ENCODE data around the gene KIF2C.

GRCh38 chr1:44812822-44813543 is 73.3 kb downstream of the KIF2C start:
- TF ChIP-seq CREB1 (IDR thresholded peaks at IDR 0.05; ENCODE audit: low read depth) = no peak
- TF ChIP-seq TAF1 (IDR thresholded peaks at IDR 0.05; ENCODE audit: low read depth) = no peak
- no peak for TF ChIP-seq EP300 (IDR thresholded peaks at IDR 0.05; ENCODE audit: borderline replicate concordance)
- no peak for TF ChIP-seq ZBTB7A (IDR thresholded peaks at IDR 0.05; ENCODE audit: low read depth)
- no peak for TF ChIP-seq RAD21 (IDR thresholded peaks at IDR 0.05; ENCODE audit: low read depth)
- no peak for TF ChIP-seq MAX (IDR thresholded peaks at IDR 0.05)
- no peak for TF ChIP-seq REST (IDR thresholded peaks at IDR 0.05; ENCODE audit: low read depth)
- TF ChIP-seq TCF12 (IDR thresholded peaks at IDR 0.05; ENCODE audit: low read depth) = no peak
- no peak for TF ChIP-seq NFIC (IDR thresholded peaks at IDR 0.05)
- no peak for TF ChIP-seq EGR1 (IDR thresholded peaks at IDR 0.05)
- TF ChIP-seq USF1 (IDR thresholded peaks at IDR 0.05) = no peak
- no peak for TF ChIP-seq CEBPB (IDR thresholded peaks at IDR 0.05)
